ENCODE measurements around the gene NOP58. TPM values are rescaled to one million over a fixed set of nuclear protein-coding genes. Genes with fewer than 3 reads are reported as not detected.

The NOP58 gene
- 66.1 and 90.0 TPM in 2 replicates for polyA plus RNA-seq

GRCh38 chr2:202265467-202266277 lies at the start of gene NOP58:
Gene NOP58 (plus strand): TSS chr2:202265763. CDS start chr2:202265942, 179 bp downstream.

GRCh38 chr2:202238234-202239197 lies 27.0 kb upstream of the NOP58 start, which contains the start of gene SUMO1:
Gene SUMO1 (minus strand): TSS chr2:202238597. CDS start chr2:202238451, 146 bp downstream.

Other genes with a start within 250 kb of the NOP58 start
- gene FZD7, start 231.9 kb upstream of the NOP58 start, polyA plus RNA-seq = 3.3 and 6.0 TPM in 2 replicates
- 0.13 and 0.90 TPM in 2 replicates for gene KIAA2012, start 192.5 kb upstream of the NOP58 start, polyA plus RNA-seq
- gene SUMO1, start 27.2 kb upstream of the NOP58 start, polyA plus RNA-seq = 475 and 567 TPM in 2 replicates
- 30.9 and 38.0 TPM in 2 replicates for gene BMPR2, start 110.6 kb downstream of the NOP58 start, polyA plus RNA-seq

All from Purkinje cell (primary cell).